ENCODE results near the gene MARCHF3. TPM values are rescaled to one million over a fixed set of nuclear protein-coding genes. Genes with fewer than 3 reads are reported as not detected.

The MARCHF3 gene
- total and polyA plus RNA-seq, 2 of the 13 experiments (the other 11 are each of a cell fraction or from before 2014, with no cell fraction given): 4.8 to 11.9 TPM

DNA sequence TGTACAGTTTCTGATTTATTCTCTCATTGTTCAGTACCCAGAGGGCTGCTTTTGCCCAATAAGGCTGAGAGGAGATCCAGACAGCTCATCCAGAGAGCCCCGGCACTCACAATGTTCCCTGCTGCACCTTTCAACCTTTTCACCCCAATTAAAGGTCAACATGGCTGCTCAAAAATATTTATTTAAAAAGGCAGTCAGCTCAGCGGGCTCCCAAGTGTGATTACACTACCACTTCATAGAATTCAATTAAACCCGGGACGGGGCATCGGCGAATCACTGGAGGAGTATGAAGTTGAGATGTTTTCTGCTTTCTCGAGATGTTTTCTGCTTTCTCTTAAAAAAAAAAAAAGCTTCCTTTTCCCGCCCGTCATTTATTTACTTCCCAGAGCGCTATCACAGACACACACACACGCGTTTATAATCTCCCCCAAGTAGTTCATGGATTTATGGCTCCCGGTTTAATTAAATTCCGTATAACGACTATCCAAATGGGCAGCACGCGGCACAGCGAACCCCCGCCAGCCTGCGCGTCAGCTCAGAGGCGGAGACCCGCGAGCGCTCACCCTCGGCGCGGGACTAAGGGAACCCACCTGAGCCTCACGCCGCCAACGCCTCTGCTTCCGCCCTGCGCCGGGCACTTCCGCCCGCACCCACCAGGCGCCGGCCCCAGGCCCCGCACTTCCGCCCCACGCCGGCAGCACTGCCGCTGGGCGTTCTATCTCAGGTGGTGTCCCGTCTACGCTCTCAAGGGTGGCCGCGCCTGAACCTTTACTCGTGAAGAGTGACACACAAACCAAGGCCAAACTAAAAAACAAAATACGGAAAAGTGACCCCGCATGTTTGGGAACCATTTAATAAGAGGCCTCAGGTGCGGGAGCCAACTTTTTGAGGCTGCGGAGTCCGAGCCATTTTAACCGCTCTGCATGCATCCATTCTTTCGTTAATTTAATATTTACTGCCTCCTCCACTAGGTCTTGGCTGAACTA, 42.8 kb upstream of the MARCHF3 start, which contains the start of gene C5orf63 (continued):
- TF ChIP-seq, protein P1, sequence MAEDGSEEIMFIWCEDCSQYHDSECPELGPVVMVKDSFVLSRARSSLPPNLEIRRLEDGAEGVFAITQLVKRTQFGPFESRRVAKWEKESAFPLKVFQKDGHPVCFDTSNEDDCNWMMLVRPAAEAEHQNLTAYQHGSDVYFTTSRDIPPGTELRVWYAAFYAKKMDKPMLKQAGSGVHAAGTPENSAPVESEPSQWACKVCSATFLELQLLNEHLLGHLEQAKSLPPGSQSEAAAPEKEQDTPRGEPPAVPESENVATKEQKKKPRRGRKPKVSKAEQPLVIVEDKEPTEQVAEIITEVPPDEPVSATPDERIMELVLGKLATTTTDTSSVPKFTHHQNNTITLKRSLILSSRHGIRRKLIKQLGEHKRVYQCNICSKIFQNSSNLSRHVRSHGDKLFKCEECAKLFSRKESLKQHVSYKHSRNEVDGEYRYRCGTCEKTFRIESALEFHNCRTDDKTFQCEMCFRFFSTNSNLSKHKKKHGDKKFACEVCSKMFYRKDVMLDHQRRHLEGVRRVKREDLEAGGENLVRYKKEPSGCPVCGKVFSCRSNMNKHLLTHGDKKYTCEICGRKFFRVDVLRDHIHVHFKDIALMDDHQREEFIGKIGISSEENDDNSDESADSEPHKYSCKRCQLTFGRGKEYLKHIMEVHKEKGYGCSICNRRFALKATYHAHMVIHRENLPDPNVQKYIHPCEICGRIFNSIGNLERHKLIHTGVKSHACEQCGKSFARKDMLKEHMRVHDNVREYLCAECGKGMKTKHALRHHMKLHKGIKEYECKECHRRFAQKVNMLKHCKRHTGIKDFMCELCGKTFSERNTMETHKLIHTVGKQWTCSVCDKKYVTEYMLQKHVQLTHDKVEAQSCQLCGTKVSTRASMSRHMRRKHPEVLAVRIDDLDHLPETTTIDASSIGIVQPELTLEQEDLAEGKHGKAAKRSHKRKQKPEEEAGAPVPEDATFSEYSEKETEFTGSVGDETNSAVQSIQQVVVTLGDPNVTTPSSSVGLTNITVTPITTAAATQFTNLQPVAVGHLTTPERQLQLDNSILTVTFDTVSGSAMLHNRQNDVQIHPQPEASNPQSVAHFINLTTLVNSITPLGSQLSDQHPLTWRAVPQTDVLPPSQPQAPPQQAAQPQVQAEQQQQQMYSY (CRISPR knock-in tag; IDR thresholded peaks at IDR 0.05): peak; percentile 31; the same call in 1 of the 2 replicates
- TF ChIP-seq KLF6 (CRISPR knock-in tag; IDR thresholded peaks at IDR 0.05) (no peak; the same call in 1 of the 2 replicates), ZGPAT (CRISPR knock-in tag; IDR thresholded peaks at IDR 0.05) (peak; percentile 90), NCOA2 (CRISPR knock-in tag; IDR thresholded peaks at IDR 0.05) (no peak; the same call in 1 of the 2 replicates), KLF11 (CRISPR knock-in tag; IDR thresholded peaks at IDR 0.05) (no peak), ETV5 (CRISPR knock-in tag; IDR thresholded peaks at IDR 0.05; ENCODE audit: borderline replicate concordance) (peak; percentile 91), ZMAT5 (CRISPR knock-in tag; IDR thresholded peaks at IDR 0.05; ENCODE audit: borderline replicate concordance, low read depth) (no peak), SPEN (CRISPR knock-in tag; IDR thresholded peaks at IDR 0.05; ENCODE audit: low read depth) (peak; percentile 80), PITX1 (CRISPR knock-in tag; IDR thresholded peaks at IDR 0.05) (peak; percentile 41), MLLT10 (CRISPR knock-in tag; IDR thresholded peaks at IDR 0.05) (no peak), ZBTB42 (CRISPR knock-in tag; IDR thresholded peaks at IDR 0.05) (no peak; the same call in 1 of the 2 replicates), PLSCR1 (CRISPR knock-in tag; IDR thresholded peaks at IDR 0.05; ENCODE audit: borderline replicate concordance) (no peak; the same call in 1 of the 2 replicates), NFYC (CRISPR knock-in tag; IDR thresholded peaks at IDR 0.05) (0 out of 2 replicates have a peak, but pooled peaks have one; percentile 7), FOSL1 (CRISPR knock-in tag; IDR thresholded peaks at IDR 0.05; ENCODE audit: borderline replicate concordance) (no peak)
- TF ChIP-seq, protein P2, sequence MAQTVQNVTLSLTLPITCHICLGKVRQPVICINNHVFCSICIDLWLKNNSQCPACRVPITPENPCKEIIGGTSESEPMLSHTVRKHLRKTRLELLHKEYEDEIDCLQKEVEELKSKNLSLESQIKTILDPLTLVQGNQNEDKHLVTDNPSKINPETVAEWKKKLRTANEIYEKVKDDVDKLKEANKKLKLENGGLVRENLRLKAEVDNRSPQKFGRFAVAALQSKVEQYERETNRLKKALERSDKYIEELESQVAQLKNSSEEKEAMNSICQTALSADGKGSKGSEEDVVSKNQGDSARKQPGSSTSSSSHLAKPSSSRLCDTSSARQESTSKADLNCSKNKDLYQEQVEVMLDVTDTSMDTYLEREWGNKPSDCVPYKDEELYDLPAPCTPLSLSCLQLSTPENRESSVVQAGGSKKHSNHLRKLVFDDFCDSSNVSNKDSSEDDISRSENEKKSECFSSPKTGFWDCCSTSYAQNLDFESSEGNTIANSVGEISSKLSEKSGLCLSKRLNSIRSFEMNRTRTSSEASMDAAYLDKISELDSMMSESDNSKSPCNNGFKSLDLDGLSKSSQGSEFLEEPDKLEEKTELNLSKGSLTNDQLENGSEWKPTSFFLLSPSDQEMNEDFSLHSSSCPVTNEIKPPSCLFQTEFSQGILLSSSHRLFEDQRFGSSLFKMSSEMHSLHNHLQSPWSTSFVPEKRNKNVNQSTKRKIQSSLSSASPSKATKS (CRISPR knock-in tag; IDR thresholded peaks at IDR 0.05): 0 out of 2 replicates have a peak, but pooled peaks have one; percentile 27
- TF ChIP-seq, protein P3, sequence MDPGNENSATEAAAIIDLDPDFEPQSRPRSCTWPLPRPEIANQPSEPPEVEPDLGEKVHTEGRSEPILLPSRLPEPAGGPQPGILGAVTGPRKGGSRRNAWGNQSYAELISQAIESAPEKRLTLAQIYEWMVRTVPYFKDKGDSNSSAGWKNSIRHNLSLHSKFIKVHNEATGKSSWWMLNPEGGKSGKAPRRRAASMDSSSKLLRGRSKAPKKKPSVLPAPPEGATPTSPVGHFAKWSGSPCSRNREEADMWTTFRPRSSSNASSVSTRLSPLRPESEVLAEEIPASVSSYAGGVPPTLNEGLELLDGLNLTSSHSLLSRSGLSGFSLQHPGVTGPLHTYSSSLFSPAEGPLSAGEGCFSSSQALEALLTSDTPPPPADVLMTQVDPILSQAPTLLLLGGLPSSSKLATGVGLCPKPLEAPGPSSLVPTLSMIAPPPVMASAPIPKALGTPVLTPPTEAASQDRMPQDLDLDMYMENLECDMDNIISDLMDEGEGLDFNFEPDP (CRISPR knock-in tag; conservative IDR thresholded peaks at IDR 0.05): no peak
